Muscle layer of colon (tissue), 2 donors: ENCODE results near the gene HTRA1.

Experiments used
- H3K27ac ChIP-seq: one replicate; pipeline ENCODE4 v1.7.0; 2013; ENCODE audit warnings: low read depth, mild to moderate bottlenecking, low read length, moderate library complexity
- H3K27me3 ChIP-seq, 2 donors: one replicate each; pipeline ENCODE4 v1.7.0; 2013; ENCODE audit warnings: low read length in 2 of 2, mild to moderate bottlenecking in 2 of 2; ENCODE audit not compliant: insufficient read depth in 2 of 2, control insufficient read depth in 1 of 2
- H3K36me3 ChIP-seq: one replicate; pipeline ENCODE4 v1.7.0; 2013; ENCODE audit warnings: mild to moderate bottlenecking, low read length; ENCODE audit not compliant: insufficient read depth
- H3K4me1 ChIP-seq: one replicate; pipeline ENCODE4 v1.7.0; 2013; ENCODE audit warnings: mild to moderate bottlenecking, low read length; ENCODE audit not compliant: insufficient read depth
- H3K4me3 ChIP-seq, 2 donors: one replicate each; pipeline ENCODE4 v1.7.0; 2013; ENCODE audit warnings: low read length in 2 of 2, low read depth in 1 of 2, mild to moderate bottlenecking in 1 of 2, moderate library complexity in 1 of 2
- H3K9ac ChIP-seq: one replicate; pipeline ENCODE4 v1.7.0; 2013; ENCODE audit warnings: low read length
- H3K9me3 ChIP-seq: one replicate; pipeline ENCODE4 v1.7.0; 2013; ENCODE audit warnings: mild to moderate bottlenecking, low read length
- donor health status: abdominal sarcoma.
- donor health status: Adenocarcinoma of cecum.

The HTRA1 gene

DNA sequence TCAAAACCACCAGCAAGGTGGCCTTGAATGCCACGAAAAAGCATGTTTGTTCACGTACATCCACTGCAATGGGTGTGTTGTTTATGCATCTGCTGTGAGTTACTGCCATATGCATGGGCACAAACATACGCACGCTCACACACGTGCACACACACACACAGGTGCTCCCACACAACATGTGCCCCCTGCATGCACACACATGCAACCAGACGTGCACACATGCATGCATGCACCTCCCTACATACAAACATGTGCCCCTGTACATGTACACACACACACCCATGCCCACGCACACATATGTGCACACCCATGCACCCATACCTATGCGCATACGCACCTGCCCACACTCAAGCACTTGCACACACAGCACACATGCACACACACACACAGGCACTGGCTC is 89.1 kb downstream of the HTRA1 start:
- no peaks in the 10 kb centered on the region for H3K27me3 ChIP-seq
- no peaks in the 10 kb centered on the region for H3K36me3 ChIP-seq
- no peak overlapping the region for H3K9ac ChIP-seq
- no peaks in the 10 kb centered on the region for H3K9me3 ChIP-seq
- H3K27ac ChIP-seq: no peak overlapping the region
- no peaks in the 10 kb centered on the region for H3K4me1 ChIP-seq
- H3K4me3 ChIP-seq: no peak overlapping the region

DNA sequence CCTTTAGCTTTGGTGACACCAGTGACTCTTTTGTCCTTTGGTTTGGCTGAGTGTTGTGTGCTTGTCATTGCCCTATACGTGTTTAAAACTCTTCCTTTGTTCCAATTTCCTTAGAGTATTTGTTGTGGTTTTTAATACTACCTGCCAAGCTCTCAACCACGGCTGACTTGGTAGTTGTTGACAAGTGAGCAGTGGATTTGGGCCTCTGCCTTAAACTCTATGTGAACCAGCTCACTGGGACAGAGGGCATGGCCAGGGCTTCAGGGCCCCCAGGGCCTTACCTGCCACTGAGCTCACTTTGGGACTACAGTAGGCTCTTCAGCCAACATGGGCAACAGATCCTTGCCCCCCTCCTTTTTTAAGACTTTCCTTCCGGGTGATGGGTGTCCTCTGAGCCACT is 89.6 kb downstream of the HTRA1 start:
- no peaks in the 10 kb centered on the region for H3K36me3 ChIP-seq
- no peaks in the 10 kb centered on the region for H3K4me1 ChIP-seq
- H3K4me3 ChIP-seq: no peak overlapping the region
- no peak overlapping the region for H3K27ac ChIP-seq
- H3K27me3 ChIP-seq: no peaks in the 10 kb centered on the region
- no peak overlapping the region for H3K9ac ChIP-seq
- H3K9me3 ChIP-seq: no peaks in the 10 kb centered on the region

DNA sequence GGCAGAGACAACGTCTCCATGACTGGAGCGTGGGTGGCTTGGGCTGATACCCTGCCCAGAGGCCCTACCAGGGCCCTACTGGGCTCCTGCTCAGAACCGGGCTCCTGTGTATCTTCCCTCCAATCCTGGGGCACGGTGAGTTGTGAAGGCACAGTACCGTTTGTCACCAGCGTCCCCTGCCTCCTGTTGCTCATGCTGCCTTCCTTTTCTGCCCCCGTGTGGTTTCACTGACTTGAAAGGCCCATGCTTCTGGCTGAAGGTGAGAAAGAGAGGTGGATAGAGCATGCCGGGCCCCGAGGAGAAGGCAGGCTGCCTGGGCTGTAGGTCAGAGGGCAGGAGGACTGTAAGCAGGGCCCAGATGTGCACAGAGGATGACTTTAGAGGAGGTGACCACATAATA is 90.1 kb downstream of the HTRA1 start:
- H3K36me3 ChIP-seq: no peaks in the 10 kb centered on the region
- H3K27me3 ChIP-seq: no peaks in the 10 kb centered on the region
- no peak overlapping the region for H3K27ac ChIP-seq
- H3K9me3 ChIP-seq: no peaks in the 10 kb centered on the region
- H3K9ac ChIP-seq: no peak overlapping the region
- no peak overlapping the region for H3K4me3 ChIP-seq
- no peaks in the 10 kb centered on the region for H3K4me1 ChIP-seq

DNA sequence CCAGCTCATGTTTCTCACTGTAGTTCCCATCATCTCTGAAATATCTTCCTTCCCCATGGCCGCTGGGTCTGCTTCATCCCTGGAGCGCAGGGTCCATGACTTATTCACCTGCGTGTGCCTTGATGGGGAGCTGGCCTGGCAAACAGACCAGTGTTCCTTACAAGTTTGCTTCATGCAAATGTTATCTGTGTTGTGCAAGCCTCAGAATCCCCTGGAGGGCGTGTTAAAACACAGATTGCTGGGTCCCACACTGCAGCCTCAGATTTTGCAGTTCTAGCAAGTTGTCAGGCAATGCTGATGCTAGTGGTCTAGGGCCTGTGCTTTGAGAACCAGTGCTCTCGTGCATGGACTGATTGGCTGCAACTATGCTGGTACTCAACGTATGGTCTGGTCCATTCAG is 92.0 kb downstream of the HTRA1 start:
- no peak overlapping the region for H3K9ac ChIP-seq
- no peaks in the 10 kb centered on the region for H3K4me1 ChIP-seq
- no peaks in the 10 kb centered on the region for H3K27me3 ChIP-seq
- H3K36me3 ChIP-seq: no peaks in the 10 kb centered on the region
- no peak overlapping the region for H3K4me3 ChIP-seq
- no peak overlapping the region for H3K27ac ChIP-seq
- H3K9me3 ChIP-seq: no peaks in the 10 kb centered on the region

DNA sequence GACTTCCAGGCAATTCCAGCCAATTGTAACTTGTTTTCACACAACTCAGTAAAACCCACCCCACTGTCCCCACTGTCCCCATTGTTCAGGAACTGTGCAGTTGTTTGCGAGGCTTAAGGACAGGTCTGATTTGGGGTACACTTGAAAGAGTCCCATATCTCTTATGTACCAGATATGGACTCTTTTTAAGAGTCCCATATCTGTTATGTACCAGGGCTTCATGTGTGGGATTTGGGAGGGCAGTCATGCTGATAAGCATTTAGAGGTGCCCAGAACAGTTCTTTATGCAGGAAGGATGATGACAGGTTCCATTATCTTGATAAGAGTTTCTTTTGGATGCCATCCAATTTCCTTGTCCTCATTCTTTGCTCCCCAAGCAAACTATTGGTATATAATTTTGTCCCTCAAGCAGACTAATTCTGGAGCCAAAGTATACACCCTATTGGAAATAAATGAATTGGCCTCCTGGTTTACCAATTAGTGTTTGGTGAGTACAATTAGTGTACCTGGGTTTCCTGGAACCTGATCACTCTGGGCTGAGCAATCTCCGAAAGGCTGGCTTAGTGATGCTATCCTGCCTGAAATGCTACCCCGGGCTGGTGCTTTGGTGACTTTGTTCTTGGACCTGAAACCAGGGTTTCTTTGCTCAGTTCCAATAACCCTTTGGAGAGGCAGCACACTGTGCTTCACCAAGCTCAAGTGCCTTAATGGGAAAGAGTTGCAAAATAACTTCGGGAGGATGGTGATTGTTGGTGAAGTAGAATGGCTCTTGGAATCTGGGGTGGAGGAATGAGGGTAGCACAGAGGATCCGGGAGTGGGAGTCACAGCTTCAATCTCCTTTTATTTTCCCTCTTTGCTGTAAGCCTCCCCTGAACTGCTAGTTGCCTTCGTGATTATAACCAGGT is 93.0 kb downstream of the HTRA1 start:
- no peaks in the 10 kb centered on the region for H3K9me3 ChIP-seq
- H3K4me1 ChIP-seq: no peaks in the 10 kb centered on the region
- H3K4me3 ChIP-seq: no peak overlapping the region
- H3K27me3 ChIP-seq: no peaks in the 10 kb centered on the region
- no peaks in the 10 kb centered on the region for H3K36me3 ChIP-seq
- no peak overlapping the region for H3K9ac ChIP-seq
- H3K27ac ChIP-seq: no peak overlapping the region

DNA sequence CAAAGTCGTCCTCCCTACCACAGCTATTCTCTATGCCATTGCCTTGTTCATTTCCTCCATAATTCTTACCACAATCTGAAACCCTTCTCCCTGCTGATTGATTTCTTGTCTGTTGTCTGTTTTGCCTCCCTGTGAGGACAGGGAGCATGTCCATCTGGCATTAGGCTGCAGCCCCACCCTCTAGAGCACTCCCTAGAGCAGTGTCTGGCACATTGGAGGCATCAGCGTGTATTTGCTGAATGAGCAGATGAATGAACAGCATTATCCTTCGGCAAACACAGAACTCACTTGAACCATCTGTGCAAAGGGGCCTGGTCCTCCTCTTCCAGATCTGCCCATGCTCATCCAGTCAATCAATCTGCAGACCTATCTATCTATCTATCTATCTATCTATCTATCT is 94.1 kb downstream of the HTRA1 start:
- no peaks in the 10 kb centered on the region for H3K36me3 ChIP-seq
- no peak overlapping the region for H3K27ac ChIP-seq
- H3K4me3 ChIP-seq: no peak overlapping the region
- no peaks in the 10 kb centered on the region for H3K4me1 ChIP-seq
- no peaks in the 10 kb centered on the region for H3K9me3 ChIP-seq
- no peak overlapping the region for H3K9ac ChIP-seq
- no peaks in the 10 kb centered on the region for H3K27me3 ChIP-seq

DNA sequence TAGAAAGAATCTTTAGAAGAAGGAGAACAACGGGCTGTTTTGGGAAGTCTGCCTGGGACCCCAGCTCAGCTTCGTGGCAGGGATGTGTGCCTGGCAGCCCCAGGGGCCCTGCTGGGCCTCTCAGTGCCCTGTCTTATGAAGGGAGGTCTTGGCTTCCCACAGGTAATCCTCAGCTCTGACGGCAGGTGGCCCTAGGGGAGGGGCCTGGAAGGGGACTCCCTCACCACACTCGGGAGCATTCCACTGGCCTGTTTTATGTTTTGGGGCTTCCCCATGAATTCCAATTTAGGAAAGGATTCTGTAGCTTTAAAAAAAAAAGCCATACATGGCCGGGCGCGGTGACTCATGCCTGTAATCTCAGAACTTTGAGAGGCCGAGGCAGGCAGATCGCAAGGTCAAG is 96.2 kb downstream of the HTRA1 start:
- no peaks in the 10 kb centered on the region for H3K27me3 ChIP-seq
- no peaks in the 10 kb centered on the region for H3K4me1 ChIP-seq
- H3K27ac ChIP-seq: no peak overlapping the region
- H3K9ac ChIP-seq: no peak overlapping the region
- H3K9me3 ChIP-seq: no peaks in the 10 kb centered on the region
- no peaks in the 10 kb centered on the region for H3K36me3 ChIP-seq
- H3K4me3 ChIP-seq: no peak overlapping the region

DNA sequence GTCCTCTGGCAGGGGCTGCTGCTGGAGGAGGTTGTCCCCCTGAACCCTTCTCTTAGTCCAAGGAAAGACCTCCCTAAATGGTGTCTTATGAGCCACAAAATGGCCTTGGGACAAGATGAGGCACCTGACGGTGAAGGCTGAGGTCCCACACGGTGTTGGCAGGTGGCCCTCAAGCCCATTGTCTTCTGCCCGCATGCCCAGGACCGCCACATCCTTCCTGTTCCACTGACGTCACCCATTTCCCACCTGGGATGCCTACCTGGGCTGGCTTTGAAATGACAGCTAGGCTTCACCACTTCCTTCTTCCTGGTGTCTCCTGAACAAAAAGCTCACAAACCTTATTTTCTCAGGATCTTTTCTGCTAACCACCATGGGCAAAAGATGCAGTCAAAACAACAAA is 97.1 kb downstream of the HTRA1 start:
- H3K27ac ChIP-seq: no peak overlapping the region
- no peaks in the 10 kb centered on the region for H3K9me3 ChIP-seq
- H3K27me3 ChIP-seq: no peaks in the 10 kb centered on the region
- no peaks in the 10 kb centered on the region for H3K36me3 ChIP-seq
- H3K9ac ChIP-seq: no peak overlapping the region
- no peaks in the 10 kb centered on the region for H3K4me1 ChIP-seq
- no peak overlapping the region for H3K4me3 ChIP-seq

DNA sequence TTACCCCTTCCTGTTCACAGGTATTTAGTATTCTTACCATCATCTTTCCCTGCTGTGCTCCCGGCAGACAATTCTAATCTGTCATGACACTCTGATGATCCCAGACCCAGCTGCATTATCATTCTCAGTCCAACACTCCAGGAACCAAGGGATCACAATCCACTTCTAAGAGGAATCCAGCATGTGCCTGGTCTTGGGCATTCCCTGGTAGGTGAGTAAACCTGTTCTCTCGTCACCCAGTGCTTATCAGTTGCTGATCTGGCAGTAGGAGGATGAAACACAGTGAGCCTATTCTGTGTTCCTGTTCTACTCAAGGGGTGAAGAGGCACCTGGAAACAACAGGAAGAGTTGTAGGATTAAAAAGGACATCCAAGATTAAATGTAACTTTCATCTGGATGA is 97.9 kb downstream of the HTRA1 start:
- Histone ChIP-seq H3K27me3 (no peaks in the 10 kb centered on the region), H3K9ac (no peak overlapping the region), H3K9me3 (no peaks in the 10 kb centered on the region), H3K27ac (no peak overlapping the region), H3K4me1 (no peaks in the 10 kb centered on the region), H3K36me3 (no peaks in the 10 kb centered on the region), H3K4me3 (no peak overlapping the region)

DNA sequence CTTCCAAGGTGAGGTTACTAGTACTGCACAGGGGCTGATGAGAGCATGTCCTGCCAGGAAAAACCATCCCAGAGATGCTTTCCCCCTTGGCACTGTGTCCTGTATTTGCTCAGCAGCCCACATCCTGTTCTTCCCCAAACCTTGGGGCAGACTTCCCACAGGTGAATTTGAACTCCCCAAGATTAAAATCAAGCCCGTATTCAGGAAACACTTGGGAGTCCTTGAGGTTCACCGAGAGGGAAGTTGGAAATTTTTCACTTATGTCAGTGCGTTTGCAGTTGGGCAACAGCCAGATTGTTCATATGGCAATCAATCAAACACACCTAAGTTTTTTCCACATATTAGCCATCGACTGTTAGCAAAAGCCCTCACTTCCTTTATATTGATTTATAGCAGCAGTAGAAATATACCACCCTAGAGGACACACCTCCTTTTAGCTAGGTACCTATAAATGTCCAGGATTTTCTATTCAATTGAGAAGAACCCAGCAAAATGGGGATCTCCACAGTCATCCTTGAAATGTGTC is 99.0 kb downstream of the HTRA1 start, which contains the start of gene DMBT1:
TSS of gene DMBT1 (plus strand) at position 476 of the 526 bp plus-strand sequence. CDS start at position 493, 17 bp downstream.
- H3K4me3 ChIP-seq: no peak within 1 kb of the TSS
- no peaks in the 10 kb centered on the region for H3K27me3 ChIP-seq
- no peaks in the 10 kb centered on the region for H3K9me3 ChIP-seq
- no peaks in the 10 kb centered on the region for H3K36me3 ChIP-seq
- no peak within 1 kb of the TSS for H3K9ac ChIP-seq
- no peak within 1 kb of the TSS for H3K27ac ChIP-seq
- H3K4me1 ChIP-seq: no peaks in the 10 kb centered on the region

DNA sequence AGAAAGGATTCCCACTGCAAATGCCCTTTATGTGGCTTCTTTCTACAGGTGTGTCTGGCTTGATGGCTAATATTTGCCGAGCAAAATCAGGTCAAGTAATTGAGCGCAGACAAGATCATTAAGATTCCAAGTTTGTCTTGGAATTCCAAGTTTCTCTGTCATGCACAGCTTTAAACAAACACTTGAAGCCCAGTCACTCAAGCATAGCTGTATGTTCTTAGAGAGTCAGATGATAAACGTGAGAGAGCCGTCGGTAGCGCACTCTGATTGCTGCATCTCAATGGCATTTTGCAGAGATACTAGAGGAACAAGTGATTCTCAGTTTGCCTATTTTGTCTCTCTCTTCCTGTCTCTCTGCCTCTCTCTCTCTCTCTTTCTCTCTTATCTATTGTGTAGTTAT is 99.9 kb downstream of the HTRA1 start:
- H3K27ac ChIP-seq: no peak overlapping the region

DNA sequence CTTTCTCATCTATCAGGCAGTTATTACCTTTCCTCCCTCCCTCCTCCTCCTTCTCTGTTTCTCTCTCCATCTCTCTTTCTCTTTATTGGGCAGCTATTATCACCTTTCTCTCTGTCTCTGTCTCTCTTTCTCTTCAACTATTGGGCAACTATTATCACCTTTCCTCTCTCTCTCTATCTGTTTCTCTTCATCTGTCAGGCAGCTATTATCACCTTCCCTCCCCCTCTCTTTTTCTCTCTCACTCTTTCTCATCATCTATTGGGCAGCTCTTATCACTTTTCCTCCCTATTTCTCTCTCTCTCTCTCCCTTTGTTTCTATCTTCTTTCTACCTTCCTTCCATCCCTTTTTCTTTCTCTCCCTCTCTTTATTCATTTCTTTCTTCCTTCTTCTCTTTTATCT is 100.4 kb downstream of the HTRA1 start:
- H3K36me3 ChIP-seq: no peaks in the 10 kb centered on the region
- H3K4me3 ChIP-seq: no peak overlapping the region

More for the DNA sequence above, 99.9 kb downstream of the HTRA1 start:
- no peaks in the 10 kb centered on the region for H3K9me3 ChIP-seq
- peaks cover 4% of the 10 kb centered on the region for H3K4me1 ChIP-seq
- H3K27me3 ChIP-seq: no peaks in the 10 kb centered on the region
- no peak overlapping the region for H3K9ac ChIP-seq
- H3K36me3 ChIP-seq: no peaks in the 10 kb centered on the region
- no peak overlapping the region for H3K4me3 ChIP-seq

More for the DNA sequence above, 100.4 kb downstream of the HTRA1 start:
- H3K9ac ChIP-seq: no peak overlapping the region
- H3K27ac ChIP-seq: no peak overlapping the region
- H3K27me3 ChIP-seq: no peaks in the 10 kb centered on the region
- H3K4me1 ChIP-seq: peaks cover 4% of the 10 kb centered on the region
- no peaks in the 10 kb centered on the region for H3K9me3 ChIP-seq
